Heart left ventricle (tissue), 13 donors: ENCODE data around the gene SLX4IP.

Experiments
- POLR2A ChIP-seq, 2 donors: fragments of 450-650 bp; IDR thresholded peaks; one replicate each; pipeline ENCODE4 v1.6.1; 2017; ENCODE audit warnings: antibody characterized with exemption in 2 of 2, mild to moderate bottlenecking in 2 of 2, moderate library complexity in 2 of 2
- TF ChIP-seq, protein P1 (sequence below), 12 donors: fragments of 200-600 bp; sonication (generic) in 4 of 12; IDR thresholded peaks; one replicate each; pipeline versions ENCODE4 v1.5.0 to v1.8.0; 2018 to 2022; ENCODE audit warnings: antibody characterized with exemption in 12 of 12, mild to moderate bottlenecking in 5 of 12
- donor health status: ischemic (EF 13 %, LVEDD 7.1; RV severe dilation, severe dysfunction).
- donor health status: DM: no; HTN: yes; CAD: no.
- donor health status: DM: no; HTN: no; CAD: no.
- donor health status: ischemic (EF 25% LVEDD 6.9; RV normal size, moderate dysfunction).
- donor health status: ischemic (EF 25% LVEDD 5.7; RV mildly dilated, moderate dysfunction).
- donor health status: ischemic (EF 35%, LVEDD 5.7; RV mildly dilated, moderate dysfunction).
- donor health status: nonischemic (EF 11% LVEDD 7.7; RV severe dilation, severe dysfunction).
- donor health status: DM: yes; HTN: yes; CAD: no.
- donor health status: PGD.
- donor health status: ischemic (EF 29% LVEDD 5.4; RV normal size, mild dysfunction).
- donor health status: nonischemic (EF 23%, LVEDD 6.1; RV moderate dilation, normal function).

DNA sequence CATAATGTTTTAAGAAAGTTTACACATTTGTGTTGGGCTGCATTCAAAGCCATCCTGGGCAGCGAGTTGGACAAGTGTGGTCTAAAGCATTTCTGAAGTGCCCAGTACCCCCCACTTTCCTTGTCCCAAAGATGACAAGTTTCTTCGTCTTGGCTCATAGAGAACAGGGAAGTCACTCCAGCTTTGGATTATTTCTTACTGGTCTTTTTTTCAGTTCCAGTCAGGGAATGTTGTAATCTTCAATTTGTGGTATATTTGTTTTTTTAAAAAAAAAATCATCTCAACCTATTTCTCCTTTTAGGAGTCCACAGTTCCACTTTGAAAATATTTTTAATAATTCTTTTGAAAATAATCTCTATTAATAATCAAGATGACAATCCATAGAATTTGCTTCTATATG lies 34.0 kb downstream of the SLX4IP start:
- TF ChIP-seq, protein P1, sequence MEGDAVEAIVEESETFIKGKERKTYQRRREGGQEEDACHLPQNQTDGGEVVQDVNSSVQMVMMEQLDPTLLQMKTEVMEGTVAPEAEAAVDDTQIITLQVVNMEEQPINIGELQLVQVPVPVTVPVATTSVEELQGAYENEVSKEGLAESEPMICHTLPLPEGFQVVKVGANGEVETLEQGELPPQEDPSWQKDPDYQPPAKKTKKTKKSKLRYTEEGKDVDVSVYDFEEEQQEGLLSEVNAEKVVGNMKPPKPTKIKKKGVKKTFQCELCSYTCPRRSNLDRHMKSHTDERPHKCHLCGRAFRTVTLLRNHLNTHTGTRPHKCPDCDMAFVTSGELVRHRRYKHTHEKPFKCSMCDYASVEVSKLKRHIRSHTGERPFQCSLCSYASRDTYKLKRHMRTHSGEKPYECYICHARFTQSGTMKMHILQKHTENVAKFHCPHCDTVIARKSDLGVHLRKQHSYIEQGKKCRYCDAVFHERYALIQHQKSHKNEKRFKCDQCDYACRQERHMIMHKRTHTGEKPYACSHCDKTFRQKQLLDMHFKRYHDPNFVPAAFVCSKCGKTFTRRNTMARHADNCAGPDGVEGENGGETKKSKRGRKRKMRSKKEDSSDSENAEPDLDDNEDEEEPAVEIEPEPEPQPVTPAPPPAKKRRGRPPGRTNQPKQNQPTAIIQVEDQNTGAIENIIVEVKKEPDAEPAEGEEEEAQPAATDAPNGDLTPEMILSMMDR (IDR thresholded peaks at IDR 0.05) = no peak
- no peak for TF ChIP-seq POLR2A (IDR thresholded peaks at IDR 0.05)
